Smooth muscle cell (in vitro differentiated cells): Measurements from ENCODE around the gene EDRF1. TPM values are rescaled to one million over a fixed set of nuclear protein-coding genes. Genes with fewer than 3 reads are reported as not detected.

Source experiments
- DNase-seq: peaks from one replicate; lab custom pipeline; 2025; ENCODE audit not compliant: unreplicated experiment; lab: John Stamatoyannopoulos, UW
- H2AFZ ChIP-seq: fragments of 200-600 bp; sonication (generic); 2 replicates; pipeline ENCODE4 v1.6.0; 2016; ENCODE audit warnings: antibody characterized with exemption, low read depth, mild to moderate bottlenecking
- H3F3A ChIP-seq: fragments of 200-600 bp; sonication (generic); 2 replicates; pipeline ENCODE4 v1.6.0; 2017; ENCODE audit warnings: antibody characterized with exemption, low read depth
- H3K27ac ChIP-seq: fragments of 200-600 bp; sonication (generic); 2 replicates; pipeline ENCODE4 v1.5.1; 2016; ENCODE audit warnings: low read depth, mild to moderate bottlenecking
- H3K27me3 ChIP-seq: fragments of 200-600 bp; sonication (generic); 2 replicates; pipeline ENCODE4 v1.6.1; 2016; ENCODE audit warnings: low read depth, mild to moderate bottlenecking
- H3K36me3 ChIP-seq: fragments of 200-600 bp; sonication (generic); 2 replicates; pipeline ENCODE4 v1.5.1; 2016; ENCODE audit warnings: low read depth
- H3K4me1 ChIP-seq: fragments of 200-600 bp; sonication (generic); 2 replicates; pipeline ENCODE4 v1.5.1; 2016; ENCODE audit warnings: low read depth
- H3K4me2 ChIP-seq: fragments of 200-600 bp; sonication (generic); 2 replicates; pipeline ENCODE4 v1.6.0; 2016; ENCODE audit warnings: mild to moderate bottlenecking
- H3K4me3 ChIP-seq: fragments of 200-600 bp; sonication (generic); 2 replicates; pipeline ENCODE4 v1.5.1; 2016; ENCODE audit warnings: mild to moderate bottlenecking
- H3K79me2 ChIP-seq: fragments of 200-600 bp; sonication (generic); 2 replicates; pipeline ENCODE4 v1.6.0; 2016; ENCODE audit warnings: low read depth, mild to moderate bottlenecking
- H3K9ac ChIP-seq: fragments of 200-600 bp; sonication (generic); 2 replicates; pipeline ENCODE4 v1.6.0; 2016; ENCODE audit warnings: low read depth
- H3K9me3 ChIP-seq: fragments of 200-600 bp; sonication (generic); replicated peaks from 2 replicates; pipeline ENCODE4 v1.5.1; 2016; ENCODE audit warnings: low read depth
- H4K20me1 ChIP-seq: fragments of 200-600 bp; sonication (generic); 2 replicates; pipeline ENCODE4 v1.6.0; 2016; ENCODE audit warnings: low read depth
- WGBS: methylation state at CpG from one replicate; pipeline ENCODE4 v1.1.7; 2016; ENCODE audit warnings: low lambda C conversion rate; 5-methylcytosine and 5-hydroxymethylcytosine counted together
- polyA plus RNA-seq: library from polyadenylated mRNA; unstranded; fragments of >200 nt; fragmentation: Nextera tagmentation; extraction: Ambion mirVana; gene quantifications from 2 replicates; pipeline ENCODE4 v1.2.1, GENCODE V29; 2016
- total RNA-seq: library from RNA; depleted of rRNA; stranded (reverse); fragments of >200 nt; gene quantifications from 2 replicates; pipeline ENCODE4 v1.2.3, GENCODE V29; 2014
- TF ChIP-seq, protein P1 (sequence below): fragments of 200-600 bp; sonication (generic); IDR thresholded peaks from 2 replicates; pipeline ENCODE4 v1.5.1; 2017; ENCODE audit warnings: borderline replicate concordance, mild to moderate bottlenecking, antibody characterized with exemption; ENCODE audit not compliant: insufficient read depth, poor library complexity, severe bottlenecking

Gene EDRF1
- total and polyA plus RNA-seq, 2 experiments from 2014 or later = 8.5 to 22.0 TPM

- TF ChIP-seq, protein P1, sequence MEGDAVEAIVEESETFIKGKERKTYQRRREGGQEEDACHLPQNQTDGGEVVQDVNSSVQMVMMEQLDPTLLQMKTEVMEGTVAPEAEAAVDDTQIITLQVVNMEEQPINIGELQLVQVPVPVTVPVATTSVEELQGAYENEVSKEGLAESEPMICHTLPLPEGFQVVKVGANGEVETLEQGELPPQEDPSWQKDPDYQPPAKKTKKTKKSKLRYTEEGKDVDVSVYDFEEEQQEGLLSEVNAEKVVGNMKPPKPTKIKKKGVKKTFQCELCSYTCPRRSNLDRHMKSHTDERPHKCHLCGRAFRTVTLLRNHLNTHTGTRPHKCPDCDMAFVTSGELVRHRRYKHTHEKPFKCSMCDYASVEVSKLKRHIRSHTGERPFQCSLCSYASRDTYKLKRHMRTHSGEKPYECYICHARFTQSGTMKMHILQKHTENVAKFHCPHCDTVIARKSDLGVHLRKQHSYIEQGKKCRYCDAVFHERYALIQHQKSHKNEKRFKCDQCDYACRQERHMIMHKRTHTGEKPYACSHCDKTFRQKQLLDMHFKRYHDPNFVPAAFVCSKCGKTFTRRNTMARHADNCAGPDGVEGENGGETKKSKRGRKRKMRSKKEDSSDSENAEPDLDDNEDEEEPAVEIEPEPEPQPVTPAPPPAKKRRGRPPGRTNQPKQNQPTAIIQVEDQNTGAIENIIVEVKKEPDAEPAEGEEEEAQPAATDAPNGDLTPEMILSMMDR = no peak
- Histone ChIP-seq H3K79me2 (no peaks in the 10 kb centered on the region), H4K20me1 (no peaks in the 10 kb centered on the region), H3K36me3 (no peaks in the 10 kb centered on the region), H3K27me3 (peaks cover 3% of the 10 kb centered on the region), H3K4me2 (no peak overlapping the region), H3K4me3 (no peak overlapping the region), H3K27ac (no peak overlapping the region), H2AFZ (no peak overlapping the region), H3K4me1 (no peaks in the 10 kb centered on the region), H3F3A (peaks cover 5% of the 10 kb centered on the region), H3K9ac (no peak overlapping the region), H3K9me3 (no peaks in the 10 kb centered on the region)
- DNase-seq = no peak
- 64% methylated on average over 8 of the region's 8 CpGs for WGBS
Observed at GRCh38 chr10:125689955-125690569, 29.4 kb upstream of the EDRF1 start.

DNA sequence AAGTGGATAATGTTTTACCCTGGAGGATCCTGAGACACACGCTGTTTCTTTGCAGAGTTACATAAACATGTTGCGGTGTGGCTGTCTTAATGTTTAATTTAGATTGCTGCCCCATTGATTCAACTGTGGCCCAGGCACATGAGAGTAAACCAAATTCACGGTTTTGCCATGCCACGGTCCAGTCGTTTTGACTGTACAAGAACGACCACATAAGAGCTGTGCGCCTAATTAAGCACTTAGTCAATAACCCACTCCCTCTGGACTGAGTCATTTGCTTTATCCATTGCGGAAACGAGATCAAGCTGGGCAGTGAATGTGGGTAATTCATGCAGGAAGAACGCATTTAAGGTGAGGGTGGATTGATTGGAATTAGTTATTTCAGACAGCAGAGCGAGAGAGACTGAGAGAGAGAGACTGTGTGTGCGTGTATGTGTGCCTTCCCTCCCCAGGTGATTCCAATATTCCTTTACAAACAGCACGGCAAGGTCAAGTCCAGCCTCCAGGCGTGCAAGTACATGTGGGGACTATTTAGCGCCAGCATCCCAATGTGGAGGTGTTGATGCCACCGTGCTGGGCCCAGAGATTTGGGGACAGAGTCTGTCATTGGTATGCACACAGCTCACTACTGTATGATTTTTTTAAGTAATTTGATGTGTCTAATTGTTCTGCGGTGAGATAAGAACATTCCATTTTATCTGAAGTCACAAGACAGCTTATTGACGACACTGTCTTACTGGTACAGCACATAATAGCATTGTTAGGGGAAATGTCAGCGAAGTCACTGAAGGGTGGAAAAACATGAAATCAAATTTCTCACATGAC, 28.1 kb upstream of the EDRF1 start:
- Histone ChIP-seq H3K9ac (no peak overlapping the region), H3K4me2 (no peak overlapping the region), H3K4me3 (no peak overlapping the region), H3K27ac (no peak overlapping the region), H3K9me3 (no peaks in the 10 kb centered on the region), H4K20me1 (no peaks in the 10 kb centered on the region), H3F3A (peaks cover 5% of the 10 kb centered on the region), H3K4me1 (no peaks in the 10 kb centered on the region), H2AFZ (no peak overlapping the region), H3K79me2 (no peaks in the 10 kb centered on the region), H3K27me3 (peaks cover 3% of the 10 kb centered on the region), H3K36me3 (no peaks in the 10 kb centered on the region)
- TF ChIP-seq, protein P1 = no peak
- whole genome bisulfite sequencing = 81% methylated on average over 19 of the region's 19 CpGs
- no peak for DNase-seq

DNA sequence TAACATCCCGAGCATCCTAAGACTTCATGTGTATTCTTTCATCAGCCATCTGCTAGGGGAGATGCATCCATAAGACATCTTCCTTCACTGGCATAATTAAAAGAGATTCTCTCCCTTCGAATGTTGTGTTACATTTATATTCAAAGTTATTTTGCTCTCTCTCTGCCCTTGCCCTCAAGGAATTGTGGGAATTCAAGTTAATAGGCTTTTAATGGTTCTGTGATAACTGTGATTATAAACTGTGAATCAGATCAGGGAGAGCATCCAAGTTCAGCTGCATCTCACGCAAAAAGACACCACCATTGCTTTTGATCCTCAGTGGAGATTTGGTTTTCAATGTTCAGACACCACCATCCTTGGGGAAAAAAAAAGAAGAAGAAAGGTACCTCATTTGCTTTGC, 27.3 kb upstream of the EDRF1 start:
- no peak for DNase-seq
- Histone ChIP-seq H3K9me3 (no peaks in the 10 kb centered on the region), H4K20me1 (no peaks in the 10 kb centered on the region), H3K4me3 (no peak overlapping the region), H3K9ac (no peak overlapping the region), H3F3A (peaks cover 5% of the 10 kb centered on the region), H3K4me1 (no peaks in the 10 kb centered on the region), H2AFZ (no peak overlapping the region), H3K4me2 (no peak overlapping the region), H3K27ac (no peak overlapping the region), H3K79me2 (no peaks in the 10 kb centered on the region), H3K36me3 (no peaks in the 10 kb centered on the region), H3K27me3 (peaks cover 3% of the 10 kb centered on the region)
- TF ChIP-seq, protein P1 = no peak
- WGBS = 80% methylated on average over 3 of the region's 3 CpGs
